ENCODE data around the gene WSCD1.

WSCD1 gene

DNA sequence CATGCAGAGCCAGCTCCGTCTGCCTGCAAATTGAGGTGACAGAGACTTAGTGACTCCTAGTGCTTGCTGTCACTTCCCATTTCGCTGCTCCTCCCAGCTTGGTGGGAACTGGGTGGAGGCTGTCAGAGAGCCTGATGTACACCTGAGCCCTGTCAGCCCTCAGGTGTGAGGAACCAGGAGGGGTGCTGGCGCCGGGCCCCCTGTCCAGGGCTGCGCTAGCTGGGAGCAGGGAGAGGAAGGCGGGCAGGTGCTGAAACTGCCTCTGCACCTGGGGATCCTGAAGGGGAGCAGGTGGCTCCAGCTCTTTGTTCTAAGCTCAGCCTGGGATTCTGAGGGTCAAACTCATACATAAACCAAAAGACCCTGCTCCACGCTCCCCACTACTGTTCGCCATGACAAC is 10.8 kb upstream of the WSCD1 start:
- DNase-seq (ENCODE audit: low read depth in 2 of 2), result no peak

GRCh38 chr17:6061290-6061689 is 8.9 kb upstream of the WSCD1 start:
- DNase-seq (ENCODE audit: low read depth in 2 of 2), result no peak

DNA sequence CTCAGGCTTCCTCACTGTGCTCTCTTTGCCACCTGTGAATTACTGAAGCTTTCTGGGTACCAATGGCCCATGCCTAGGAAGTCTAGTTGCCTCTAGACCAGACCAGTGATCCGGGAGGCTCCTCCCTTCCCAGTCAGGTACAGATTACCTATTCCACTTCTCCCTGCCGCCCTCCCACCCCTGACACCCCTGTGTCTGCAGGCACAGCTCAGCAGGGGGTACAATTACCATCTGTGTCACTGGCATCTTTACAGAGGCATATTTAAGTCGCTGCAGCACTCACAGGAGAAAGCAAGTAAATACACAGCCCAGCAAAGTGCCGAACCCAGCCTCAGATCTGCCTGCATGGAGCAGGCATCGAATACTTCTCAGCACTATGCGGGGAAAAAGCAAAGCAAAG is 5.3 kb upstream of the WSCD1 start:
- no peak for DNase-seq (ENCODE audit: low read depth in 2 of 2)

DNA sequence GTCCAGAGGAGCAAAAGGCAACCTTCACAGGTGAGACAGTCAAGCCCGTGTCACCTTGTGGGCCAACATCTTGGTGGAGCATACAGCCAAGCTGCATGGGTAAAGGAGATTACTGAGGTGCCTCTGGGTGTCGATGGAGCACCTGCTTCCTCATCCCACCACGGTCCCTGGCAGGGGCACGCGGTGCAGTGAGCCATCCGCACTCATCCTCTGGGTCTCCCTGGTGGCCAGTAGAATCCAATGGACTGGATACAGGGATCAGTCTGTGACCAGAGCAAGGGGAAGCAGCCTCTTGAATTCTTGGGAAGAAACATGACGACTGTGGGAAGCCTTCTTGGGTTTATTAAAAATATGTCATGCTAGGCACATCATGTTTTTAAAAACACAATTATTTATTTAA is 4.8 kb upstream of the WSCD1 start:
- no peak for DNase-seq (ENCODE audit: low read depth in 2 of 2)

DNA sequence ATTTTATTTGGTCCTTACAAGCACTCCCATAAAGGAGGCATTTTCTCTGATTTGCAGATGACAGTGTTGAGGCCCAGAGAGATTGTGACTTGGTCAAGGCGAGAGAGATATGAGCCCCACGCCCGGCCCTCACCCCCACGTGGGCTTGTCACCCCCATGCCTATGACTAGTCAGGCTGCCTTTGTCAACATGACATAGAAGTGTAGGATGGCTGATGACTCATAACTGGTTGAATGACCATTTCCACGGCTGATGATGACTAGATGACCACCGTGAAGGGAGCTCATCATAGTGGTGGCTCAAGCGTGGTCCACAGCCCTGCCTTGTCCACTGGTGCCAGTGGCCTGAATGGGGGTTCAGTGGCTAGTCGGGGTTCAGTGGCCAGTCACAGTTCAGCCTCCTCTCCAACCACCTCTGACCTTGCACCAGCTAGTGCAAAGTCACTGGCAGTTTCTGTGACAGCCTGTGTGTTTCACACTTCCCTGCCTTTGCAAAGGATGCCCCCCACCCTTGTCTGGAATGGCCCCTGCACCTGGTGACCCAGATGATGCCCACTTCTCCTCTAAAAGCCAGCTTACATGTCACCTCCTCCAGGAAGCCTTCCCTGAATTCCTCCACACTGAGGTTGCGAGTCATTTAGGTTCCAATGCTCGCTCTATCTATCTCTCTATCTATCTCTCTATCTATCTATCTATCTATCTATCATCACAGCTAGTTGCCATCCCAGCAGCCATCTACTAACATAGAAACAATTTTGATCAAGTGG is 3.8 kb upstream of the WSCD1 start:
- no peak for DNase-seq (ENCODE audit: low read depth in 2 of 2)

GRCh38 chr17:6067060-6067459 is 3.1 kb upstream of the WSCD1 start:
- DNase-seq (ENCODE audit: low read depth in 2 of 2), result no peak

DNA sequence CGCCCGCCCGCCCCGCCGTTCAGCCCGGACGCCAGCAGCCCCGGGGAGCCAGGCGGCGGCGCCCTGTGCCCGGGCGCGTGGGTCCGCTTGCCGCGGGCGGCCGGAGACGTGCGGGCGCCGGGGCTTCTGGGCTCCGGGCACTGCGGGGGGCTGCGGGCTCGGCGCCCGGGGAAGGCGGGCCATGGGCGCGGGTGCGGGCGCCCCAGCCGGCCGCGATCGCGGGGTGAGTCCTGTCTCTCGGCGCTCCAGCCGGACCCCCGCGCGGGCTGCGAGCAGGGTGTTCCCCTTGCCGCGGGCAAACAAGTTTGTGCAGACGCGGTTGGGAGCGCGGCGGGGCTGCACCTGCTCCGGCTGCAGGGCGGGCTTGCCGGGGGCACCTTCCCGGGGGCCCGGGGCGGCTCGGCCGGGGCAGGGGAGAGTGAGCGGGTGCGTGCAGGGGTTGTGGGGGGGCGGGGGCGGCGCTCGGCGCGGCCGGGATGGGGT is 292 bp downstream of the WSCD1 start:
- no peak for DNase-seq (ENCODE audit: low read depth in 2 of 2)

- no peak for DNase-seq (ENCODE audit: low read depth in 2 of 2)
Observed at GRCh38 chr17:6070913-6071511, 833 bp downstream of the WSCD1 start.

- DNase-seq (ENCODE audit: low read depth in 2 of 2), result no peak
Observed at GRCh38 chr17:6071528-6072065, 1.4 kb downstream of the WSCD1 start.

- DNase-seq (ENCODE audit: low read depth in 2 of 2), result no peak
Observed at GRCh38 chr17:6072157-6072556, 2.0 kb downstream of the WSCD1 start.

- DNase-seq (ENCODE audit: low read depth in 2 of 2), result no peak
Observed at GRCh38 chr17:6072611-6073010, 2.4 kb downstream of the WSCD1 start.

GRCh38 chr17:6073620-6074019 is 3.4 kb downstream of the WSCD1 start:
- DNase-seq (ENCODE audit: low read depth in 2 of 2), result no peak

GRCh38 chr17:6075050-6075449 is 4.9 kb downstream of the WSCD1 start:
- DNase-seq (ENCODE audit: low read depth in 2 of 2), result no peak

- DNase-seq (ENCODE audit: low read depth in 2 of 2), result no peak
Observed at GRCh38 chr17:6075845-6076244, 5.7 kb downstream of the WSCD1 start.

GRCh38 chr17:6077752-6078151 is 7.6 kb downstream of the WSCD1 start:
- no peak for DNase-seq (ENCODE audit: low read depth in 2 of 2)

- DNase-seq (ENCODE audit: low read depth in 2 of 2), result no peak
Observed at GRCh38 chr17:6078458-6078871, 8.3 kb downstream of the WSCD1 start.

DNA sequence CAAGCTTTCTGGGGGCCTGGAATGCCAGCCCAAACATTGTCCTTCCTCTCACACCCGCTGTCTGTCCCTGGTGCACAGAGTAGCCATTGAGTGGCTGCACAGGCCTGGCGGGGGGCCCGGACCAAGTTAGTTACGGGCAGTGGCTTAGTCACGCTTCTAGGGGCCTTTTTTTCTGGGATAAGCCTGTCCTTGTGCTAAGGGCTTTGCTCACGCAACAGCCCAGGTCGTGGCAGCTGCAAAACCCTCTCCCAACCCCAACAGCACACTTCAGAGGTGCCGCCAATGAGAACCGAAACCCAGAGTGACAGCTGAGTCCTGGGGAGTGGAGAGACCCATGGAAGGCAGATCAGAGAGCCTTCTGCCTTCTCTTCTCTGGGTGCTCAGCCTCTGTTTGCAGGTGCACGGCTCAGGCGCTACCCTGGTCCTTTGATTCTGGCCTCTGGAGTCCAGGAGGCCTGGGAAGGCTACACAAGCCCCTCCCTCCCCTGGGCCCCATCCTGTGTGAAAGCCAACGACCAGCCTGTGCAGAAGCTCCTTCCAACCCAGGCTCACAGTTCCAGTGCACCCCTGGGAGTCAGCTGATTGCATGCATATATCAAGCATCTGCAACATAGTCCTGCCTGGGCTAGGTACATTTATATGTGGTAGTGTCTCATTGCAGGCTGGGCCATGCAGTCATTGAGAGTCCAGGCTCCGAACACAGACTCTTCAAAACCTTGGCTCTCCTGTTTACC is 9.1 kb downstream of the WSCD1 start:
- DNase-seq (ENCODE audit: low read depth in 2 of 2), result no peak

DNA sequence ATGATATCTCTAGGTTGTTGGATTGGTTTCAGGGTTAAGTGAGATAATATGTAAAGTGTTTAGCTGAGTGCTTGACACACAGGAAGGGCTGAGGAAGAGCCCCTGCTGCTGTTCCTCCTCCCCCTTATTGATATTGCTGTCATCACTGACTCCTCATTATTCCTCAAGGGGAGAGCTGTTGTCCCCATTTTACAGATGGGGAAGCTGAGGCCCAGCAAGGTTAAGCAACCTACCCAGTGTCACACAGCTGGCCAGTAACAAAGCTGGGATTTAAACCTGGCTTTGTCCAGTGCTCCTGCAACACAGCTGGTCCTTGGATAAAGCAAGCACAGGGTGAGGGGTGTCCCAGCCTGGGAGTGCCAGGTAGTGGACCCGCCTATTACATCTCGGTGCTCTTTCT is 9.8 kb downstream of the WSCD1 start:
- DNase-seq (ENCODE audit: low read depth in 2 of 2), result no peak

DNA sequence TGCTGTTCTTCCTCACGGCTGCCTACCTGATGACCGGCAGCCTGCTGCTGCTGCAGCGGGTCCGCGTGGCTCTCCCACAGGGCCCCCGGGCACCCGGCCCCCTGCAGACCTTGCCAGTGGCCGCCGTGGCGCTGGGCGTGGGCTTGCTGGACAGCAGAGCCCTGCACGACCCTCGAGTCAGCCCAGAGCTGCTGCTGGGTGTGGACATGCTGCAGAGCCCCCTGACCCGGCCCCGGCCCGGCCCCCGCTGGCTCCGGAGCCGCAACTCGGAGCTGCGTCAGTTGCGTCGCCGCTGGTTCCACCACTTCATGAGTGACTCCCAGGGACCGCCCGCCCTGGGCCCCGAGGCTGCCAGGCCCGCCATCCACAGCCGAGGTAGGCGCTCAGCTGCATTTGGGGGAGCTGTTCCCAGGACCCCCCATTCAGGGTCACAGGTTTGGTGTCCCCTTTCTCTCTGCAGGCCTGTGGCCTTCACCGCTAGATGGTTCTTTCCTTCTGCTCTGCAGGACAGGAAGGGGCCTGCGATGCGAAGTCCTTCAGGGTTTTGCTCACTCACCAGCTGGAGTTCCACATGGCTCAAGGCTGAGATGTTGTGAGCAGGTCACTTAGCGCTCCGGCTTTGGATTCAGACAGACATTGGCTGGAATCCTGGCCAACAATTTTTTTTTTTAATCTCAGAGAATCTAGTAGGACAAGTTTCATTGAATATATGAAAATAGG is 10.7 kb downstream of the WSCD1 start:
- DNase-seq (ENCODE audit: low read depth in 2 of 2), result no peak

DNA sequence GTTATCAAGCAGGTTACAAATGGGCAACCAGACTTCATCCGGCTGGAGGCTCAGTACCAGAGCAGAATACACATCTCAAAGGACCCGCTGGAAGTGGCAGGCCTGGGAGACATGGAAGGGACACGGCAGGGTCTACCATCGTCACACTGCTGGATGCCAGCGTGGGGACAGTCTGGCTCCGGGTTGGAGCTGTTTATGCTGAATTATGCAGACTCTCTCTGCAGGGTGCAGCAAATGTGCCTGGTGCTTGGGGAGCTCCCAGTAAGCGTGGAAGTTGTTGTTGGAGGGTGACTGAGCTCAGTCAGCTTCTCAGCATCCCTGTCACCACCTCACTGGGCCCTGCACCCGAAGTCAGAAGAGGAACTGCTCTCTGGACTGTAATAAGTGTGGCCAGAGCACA is 12.2 kb downstream of the WSCD1 start:
- no peak for DNase-seq (ENCODE audit: low read depth in 2 of 2)

GRCh38 chr17:6084311-6085161 is 14.4 kb downstream of the WSCD1 start:
- DNase-seq (ENCODE audit: low read depth in 2 of 2), result no peak
